Heart right ventricle (tissue), 16 donors: ENCODE measurements around the gene GC. TPM values are rescaled to one million over a fixed set of nuclear protein-coding genes. Genes with fewer than 3 reads are reported as not detected.
"Not testable (repeated sequence)": the region's sequence is repeated elsewhere in the genome, so short reads cannot be mapped to it uniquely, and the experiment has no call there.

Experiments
- ATAC-seq, 8 donors: fragments of 200-7000 bp; cut with Tn5 transposase; one replicate each; pipeline ENCODE4 v1.9.1; 2020; ENCODE audit warnings: mild to moderate bottlenecking in 8 of 8, moderate library complexity in 8 of 8, moderate number of reproducible peaks in 1 of 8
- DNase-seq, 2 donors: peaks; one replicate each; pipeline ENCODE4 v3.0.0-alpha.2; 2020
- H3K27ac ChIP-seq, 10 donors: fragments of 200-600 bp; sonication (generic) in 2 of 10; one replicate each; pipeline versions ENCODE4 v1.5.0 to v1.8.0; 2020 to 2022; ENCODE audit warnings: mild to moderate bottlenecking in 3 of 10
- H3K27me3 ChIP-seq, 7 donors: fragments of 200-600 bp; one replicate each; pipeline ENCODE4 v1.8.0; 2021 to 2022; ENCODE audit warnings: mild to moderate bottlenecking in 2 of 7
- H3K36me3 ChIP-seq, 9 donors: fragments of 200-600 bp; sonication (generic) in 1 of 9; one replicate each; pipeline versions ENCODE4 v1.5.0 to v1.8.0; 2020 to 2022; ENCODE audit warnings: mild to moderate bottlenecking in 2 of 9
- H3K4me1 ChIP-seq, 9 donors: fragments of 200-600 bp; sonication (generic) in 1 of 9; one replicate each; pipeline versions ENCODE4 v1.5.0 to v1.8.0; 2020 to 2022; ENCODE audit warnings: mild to moderate bottlenecking in 4 of 9
- H3K4me3 ChIP-seq, 10 donors: fragments of 200-600 bp; sonication (generic) in 2 of 10; one replicate each; pipeline versions ENCODE4 v1.5.0 to v1.8.0; 2020 to 2022; ENCODE audit warnings: mild to moderate bottlenecking in 7 of 10, moderate library complexity in 2 of 10
- H3K9me3 ChIP-seq, 11 donors: fragments of 200-600 bp in 10 of 11; sonication (generic) in 2 of 11; one replicate each; pipeline versions ENCODE4 v1.5.0 to v1.8.0; 2013 to 2022; ENCODE audit warnings: mild to moderate bottlenecking in 2 of 11, control low read depth in 1 of 11, moderate library complexity in 1 of 11
- CTCF ChIP-seq, 9 donors: fragments of 200-600 bp; sonication (generic) in 2 of 9; IDR thresholded peaks; one replicate each; pipeline versions ENCODE4 v1.5.0 to v1.8.0; 2021 to 2022; ENCODE audit warnings: antibody characterized with exemption in 9 of 9, mild to moderate bottlenecking in 5 of 9, moderate library complexity in 1 of 9
- WGBS, 2 donors: extraction: QIAGEN DNeasy Blood & Tissue Kit; methylation state at CpG; one replicate each; pipeline ENCODE4 v1.1.7; 2013; ENCODE audit warnings: inconsistent platforms in 1 of 2; 5-methylcytosine and 5-hydroxymethylcytosine counted together
- intact Hi-C, 10 donors: fragments of 100-400 bp; cut with DNase I; formaldehyde crosslinking; loops; one replicate each; pipeline versions ENCODE4 v1.11.1 to v1.14.2; 2022
- polyA plus RNA-seq, 2 donors: library from polyadenylated mRNA; stranded (reverse); fragments of 200-250 nt; gene quantifications; one replicate each; pipeline ENCODE4 v1.2.3, GENCODE V29; 2013
- total RNA-seq, 10 donors: library from RNA; stranded (reverse); fragmentation: NEBNext Ultra II Directional in 3 of 10; extraction: Animal tissue kit (Norgen Biotek cat#: 25700) in 3 of 10; gene quantifications; one replicate each; pipeline versions ENCODE4 v1.2.1 to v1.2.4, GENCODE V29; 2021 to 2023
- donor health status: Arrhythmogenic right ventricular cardiomyopathy.
- donor health status: ischemic (EF 13 %, LVEDD 7.1; RV severe dilation, severe dysfunction).
- donor health status: healthy with polysubstance abuse.
- donor health status: DM: no; HTN: yes; CAD: no.
- donor health status: DM: no; HTN: no; CAD: no.
- donor health status: ischemic (EF 25% LVEDD 6.9; RV normal size, moderate dysfunction).
- donor health status: ischemic (EF 25% LVEDD 5.7; RV mildly dilated, moderate dysfunction).
- donor health status: healthy.
- donor health status: DM: yes; HTN: yes; CAD: no.
- donor health status: Ischemic cardiomyopathy.
- donor health status: ischemic (EF 35%, LVEDD 5.7; RV mildly dilated, moderate dysfunction).
- donor health status: nonischemic (EF 11% LVEDD 7.7; RV severe dilation, severe dysfunction).
- donor health status: DM: yes; HTN: yes; CAD: no.
- donor health status: PGD.
- donor health status: ischemic (EF 29% LVEDD 5.4; RV normal size, mild dysfunction).
- donor health status: nonischemic (EF 23%, LVEDD 6.1; RV moderate dilation, normal function).

Gene GC
- total and polyA plus RNA-seq, 12 donors: 0.20 TPM; not detected in 11

GRCh38 chr4:71807469-71807868, 23.6 kb upstream of the GC start:
- no peak for ATAC-seq
- Histone ChIP-seq H3K27ac (no peak overlapping the region), H3K4me3 (no peak overlapping the region), H3K9me3 (no peaks in the 10 kb centered on the region), H3K36me3 (no peaks in the 10 kb centered on the region), H3K27me3 (no peaks in the 10 kb centered on the region), H3K4me1 (no peaks in the 10 kb centered on the region)
- intact Hi-C loops: no loop called here
- no peak for DNase-seq
- WGBS, 2 donors: 62 to 76% methylated on average over 3 of the region's 3 CpGs
- no peak for TF ChIP-seq CTCF (IDR thresholded peaks at IDR 0.05)

DNA sequence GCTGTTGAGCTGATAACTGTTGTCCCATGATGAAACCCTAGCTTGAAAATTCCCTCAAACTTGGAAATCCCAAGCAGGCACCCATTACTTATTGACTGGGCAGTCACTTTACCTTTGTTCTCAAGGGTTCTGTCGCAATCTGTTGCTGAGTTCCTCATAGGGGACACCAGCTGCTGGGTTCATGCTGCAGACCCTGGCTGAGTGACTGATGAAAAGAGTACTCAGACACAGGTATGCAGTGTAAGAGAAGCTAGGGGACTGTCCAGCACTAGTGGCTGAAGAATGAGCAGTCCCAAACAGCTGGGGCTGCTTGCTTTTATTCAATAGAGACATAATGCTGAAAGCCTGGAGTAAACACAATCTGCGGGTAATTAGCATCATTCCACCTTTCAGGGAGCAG, 21.4 kb upstream of the GC start:
- H3K27me3 ChIP-seq, DNase-seq, H3K27ac ChIP-seq, H3K4me1 ChIP-seq, H3K4me3 ChIP-seq, intact Hi-C loops, H3K9me3 ChIP-seq, ATAC-seq, H3K36me3 ChIP-seq: not testable (repeated sequence)
- 68 to 76% methylated on average over 2 of the region's 2 CpGs for WGBS, 2 donors

DNA sequence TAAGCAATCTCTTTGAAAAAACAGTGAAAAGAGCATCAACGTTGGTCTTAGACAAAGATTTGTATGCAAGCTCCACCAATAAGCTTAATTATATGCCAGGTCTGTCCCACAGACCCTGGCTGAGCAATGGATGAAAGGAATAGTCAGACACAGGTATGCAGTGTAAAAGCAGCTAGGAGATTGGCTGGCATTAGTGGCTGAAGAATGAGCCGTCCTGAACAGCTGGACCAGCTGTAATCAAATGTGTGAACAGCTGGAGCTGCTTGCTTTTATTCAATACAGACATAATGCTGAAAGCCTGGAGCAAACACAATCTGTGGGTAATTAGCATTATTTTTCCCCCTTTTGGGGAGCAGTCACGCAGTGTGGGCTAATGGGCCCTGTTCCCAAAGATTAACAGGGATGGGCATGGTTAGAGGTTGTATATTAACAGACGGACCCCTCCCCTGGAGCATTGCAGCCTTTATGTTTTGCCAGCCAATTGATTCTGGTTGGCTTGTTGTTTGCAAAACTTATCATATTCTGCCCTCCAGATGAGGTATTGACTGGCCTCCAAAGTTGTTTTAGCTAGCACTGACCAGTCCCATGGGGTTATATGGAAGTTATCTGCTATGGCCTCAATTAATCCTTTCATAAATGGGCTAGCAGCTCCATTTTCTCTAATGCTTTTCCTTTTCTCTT, 20.3 kb upstream of the GC start:
- H3K36me3 ChIP-seq, H3K27me3 ChIP-seq, H3K4me3 ChIP-seq, H3K4me1 ChIP-seq, ATAC-seq, DNase-seq, H3K9me3 ChIP-seq, H3K27ac ChIP-seq, intact Hi-C loops: not testable (repeated sequence)
- WGBS, 2 donors: 50 to 64% methylated on average over 4 of the region's 4 CpGs

- 47 to 55% methylated on average over 4 of the region's 4 CpGs for WGBS, 2 donors
- intact Hi-C loops: no loop called here
- no peak for ATAC-seq
Observed at GRCh38 chr4:71785959-71786358, 2.1 kb upstream of the GC start.

GRCh38 chr4:71784569-71785197, 804 bp upstream of the GC start:
- DNase-seq (no peak), ATAC-seq (no peak)
- Histone ChIP-seq H3K36me3 (no peaks in the 10 kb centered on the region), H3K27ac (no peak overlapping the region), H3K27me3 (no peaks in the 10 kb centered on the region), H3K9me3 (no peaks in the 10 kb centered on the region), H3K4me1 (no peaks in the 10 kb centered on the region), H3K4me3 (no peak overlapping the region)
- no peak for TF ChIP-seq CTCF (IDR thresholded peaks at IDR 0.05)
- intact Hi-C loops: no loop called here

More at GRCh38 chr4:71785959-71786358, 2.1 kb upstream of the GC start:
- no peak for DNase-seq
- no peak for TF ChIP-seq CTCF (IDR thresholded peaks at IDR 0.05)
- H3K27ac ChIP-seq: no peak overlapping the region
- no peaks in the 10 kb centered on the region for H3K27me3 ChIP-seq
- H3K4me3 ChIP-seq: no peak overlapping the region
- H3K36me3 ChIP-seq: no peaks in the 10 kb centered on the region
- H3K4me1 ChIP-seq: no peaks in the 10 kb centered on the region
- H3K9me3 ChIP-seq: no peaks in the 10 kb centered on the region
